ENCODE data around the gene GLIS2.
A peak's percentile ranks its signal among the peaks of the same experiment; 100 is the strongest.

The GLIS2 gene

GRCh38 chr16:4297480-4297879 lies 18.4 kb upstream of the GLIS2 start:
- Histone ChIP-seq H3K27ac (ENCODE audit: extremely low read depth, low read depth, low read length) (no peak overlapping the region), H3K9me3 (ENCODE audit: control insufficient read depth, insufficient read depth, low read depth, low read length) (no peaks in the 10 kb centered on the region), H3K4me1 (ENCODE audit: control insufficient read depth, insufficient read depth, low read length) (peaks cover 4% of the 10 kb centered on the region; the same call in 1 of the 2 replicates), H3K4me3 (ENCODE audit: low read depth, low read length) (no peak overlapping the region), H3K36me3 (ENCODE audit: control insufficient read depth in 2 of 2, insufficient read depth in 1 of 2, low read length in 2 of 2) (no peaks in the 10 kb centered on the region)
- ChIA-PET POLR2A (interaction anchor here (0.6 to 1.5 kb wide), 4 partner anchors 19 to 121 kb away, joined by 3 to 4 read pairs (median 3); partner anchors contain the start of genes GLIS2 and PAM16), CTCF (interaction anchor here (0.5 to 5.7 kb wide), 4 partner anchors 8 to 362 kb away, joined by 3 to 35 read pairs (median 3); no protein-coding TSS in a partner anchor)
- no peak for TF ChIP-seq ZNF704 (tag by site-specific recombination; IDR thresholded peaks at IDR 0.05)
- TF ChIP-seq ZNF404 (tag by site-specific recombination; IDR thresholded peaks at IDR 0.05): no peak
- no peak for TF ChIP-seq ZNF701 (tag by site-specific recombination; IDR thresholded peaks at IDR 0.05)
- no peak for TF ChIP-seq ZNF311 (tag by site-specific recombination; IDR thresholded peaks at IDR 0.05; ENCODE audit: borderline replicate concordance)
- TF ChIP-seq ZNF561 (tag by site-specific recombination; IDR thresholded peaks at IDR 0.05; ENCODE audit: borderline replicate concordance): no peak
- TF ChIP-seq ZSCAN30 (tag by site-specific recombination; IDR thresholded peaks at IDR 0.05): no peak
- no peak for TF ChIP-seq MEIS1 (CRISPR knock-in tag; IDR thresholded peaks at IDR 0.05; ENCODE audit: borderline replicate concordance)
- TF ChIP-seq ZNF169 (tag by site-specific recombination; IDR thresholded peaks at IDR 0.05): no peak
- TF ChIP-seq ZNF639 (tag by site-specific recombination; IDR thresholded peaks at IDR 0.05): no peak

GRCh38 chr16:4298761-4299522 lies 16.9 kb upstream of the GLIS2 start:
- ChIA-PET CTCF (interaction anchor here (0.6 to 5.7 kb wide), 9 partner anchors 10 to 104 kb away, joined by 4 to 35 read pairs (median 5); no protein-coding TSS in a partner anchor), POLR2A (interaction anchor here (1.1 to 1.5 kb wide), 2 partner anchors 10 to 17 kb away, joined by 3 to 4 read pairs; partner anchors contain the start of gene GLIS2)
- no peak overlapping the region for H3K27ac ChIP-seq (ENCODE audit: extremely low read depth, low read depth, low read length)
- no peaks in the 10 kb centered on the region for H3K9me3 ChIP-seq (ENCODE audit: control insufficient read depth, insufficient read depth, low read depth, low read length)
- peaks cover 4% of the 10 kb centered on the region; the same call in 1 of the 2 replicates for H3K4me1 ChIP-seq (ENCODE audit: control insufficient read depth, insufficient read depth, low read length)
- no peak overlapping the region for H3K4me3 ChIP-seq (ENCODE audit: low read depth, low read length)
- H3K36me3 ChIP-seq (ENCODE audit: control insufficient read depth in 2 of 2, insufficient read depth in 1 of 2, low read length in 2 of 2): no peaks in the 10 kb centered on the region
- TF ChIP-seq ZNF366 (tag by site-specific recombination; conservative IDR thresholded peaks at IDR 0.05) (no peak), ZBTB11 (tag by site-specific recombination; conservative IDR thresholded peaks at IDR 0.05; ENCODE audit: low read depth) (no peak), ZNF596 (tag by site-specific recombination; IDR thresholded peaks at IDR 0.05) (no peak), GLI4 (tag by site-specific recombination; IDR thresholded peaks at IDR 0.05) (no peak), PRDM1 (tag by site-specific recombination; IDR thresholded peaks at IDR 0.05) (0 out of 2 replicates have a peak, but pooled peaks have one; percentile 21), KLF9 (tag by site-specific recombination; IDR thresholded peaks at IDR 0.05; ENCODE audit: low read depth) (no peak), ZBTB21 (tag by site-specific recombination; IDR thresholded peaks at IDR 0.05) (no peak), ZIC2 (tag by site-specific recombination; IDR thresholded peaks at IDR 0.05) (no peak), KLF1 (tag by site-specific recombination; IDR thresholded peaks at IDR 0.05) (peak; percentile 82), ZNF580 (tag by site-specific recombination; IDR thresholded peaks at IDR 0.05) (no peak), OSR2 (tag by site-specific recombination; IDR thresholded peaks at IDR 0.05) (peak; percentile 56), ZNF398 (tag by site-specific recombination; IDR thresholded peaks at IDR 0.05) (peak; percentile 70), ZNF23 (tag by site-specific recombination; IDR thresholded peaks at IDR 0.05; ENCODE audit: borderline replicate concordance) (no peak), ZNF133 (tag by site-specific recombination; IDR thresholded peaks at IDR 0.05) (no peak), ZNF747 (tag by site-specific recombination; IDR thresholded peaks at IDR 0.05) (no peak), ZNF26 (tag by site-specific recombination; IDR thresholded peaks at IDR 0.05) (no peak)
